B cell (primary cell): ENCODE data around the gene RAP1A.

ENCODE experiments used
- CTCF ChIP-seq: fragments of 200-600 bp; IDR thresholded peaks from one replicate; pipeline ENCODE4 v1.8.0; 2022; ENCODE audit warnings: antibody characterized with exemption, mild to moderate bottlenecking
- EZH2 ChIP-seq: IDR thresholded peaks from 2 replicates; pipeline ENCODE4 v1.6.1; 2012; ENCODE audit warnings: borderline replicate concordance, low read depth, mild to moderate bottlenecking, moderate library complexity, low read length; ENCODE audit not compliant: insufficient read depth, poor library complexity, severe bottlenecking

GRCh38 chr1:111593403-111594305 is 25.9 kb upstream of the RAP1A start:
- TF ChIP-seq EZH2 (no peak), CTCF (no peak)
